Skin of body (tissue), 2 donors: ENCODE results near the gene CPVL. TPM values are rescaled to one million over a fixed set of nuclear protein-coding genes. Genes with fewer than 3 reads are reported as not detected.
A peak's percentile ranks its signal among the peaks of the same experiment; 100 is the strongest.

Source experiments
- DNase-seq: peaks from one replicate; lab custom pipeline; 2025; lab: John Stamatoyannopoulos, UW
- total RNA-seq: library from RNA; depleted of rRNA; stranded (reverse); fragments of >200 nt; gene quantifications from one replicate; pipeline ENCODE4 v1.2.3, GENCODE V29; 2014

CPVL gene
- total RNA-seq, 1 donor from 2014 or later = 12.6 TPM

DNA sequence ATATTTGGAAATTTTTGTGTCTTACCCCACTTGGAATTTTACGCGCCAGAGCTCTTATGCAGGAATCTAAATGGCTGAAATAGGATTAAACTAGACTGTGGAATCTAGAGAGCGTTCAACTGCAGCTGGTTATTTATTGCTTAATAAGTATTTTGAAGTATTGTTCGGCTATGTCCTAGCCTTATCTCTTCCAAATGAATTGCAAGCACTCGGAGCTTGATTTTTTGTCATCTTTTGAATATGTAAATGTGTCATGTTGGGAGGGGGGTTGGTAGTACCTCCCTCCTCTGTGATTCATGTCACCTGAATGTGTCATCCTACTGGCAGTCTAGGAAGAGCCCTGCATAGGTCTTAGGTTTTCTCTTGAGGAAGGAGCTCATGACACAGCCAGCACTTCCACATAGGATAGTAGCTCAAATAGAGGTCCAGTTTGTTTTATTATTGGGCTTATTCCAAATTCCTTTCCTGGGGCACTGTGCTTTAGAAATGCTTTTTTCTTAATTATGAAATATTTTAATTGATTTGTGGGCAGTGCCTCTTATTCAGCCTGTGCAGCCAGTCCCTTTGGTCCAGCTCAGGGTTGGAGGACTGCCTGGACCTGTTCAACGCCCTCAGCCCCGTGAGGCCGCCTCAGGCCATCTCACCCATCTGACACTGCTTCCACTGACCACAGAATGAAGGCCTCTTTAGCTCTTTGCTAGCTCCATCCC lies 165.7 kb downstream of the CPVL start:
- no peak for DNase-seq

GRCh38 chr7:28979776-28980175 lies 166.6 kb downstream of the CPVL start:
- DNase-seq = no peak

DNA sequence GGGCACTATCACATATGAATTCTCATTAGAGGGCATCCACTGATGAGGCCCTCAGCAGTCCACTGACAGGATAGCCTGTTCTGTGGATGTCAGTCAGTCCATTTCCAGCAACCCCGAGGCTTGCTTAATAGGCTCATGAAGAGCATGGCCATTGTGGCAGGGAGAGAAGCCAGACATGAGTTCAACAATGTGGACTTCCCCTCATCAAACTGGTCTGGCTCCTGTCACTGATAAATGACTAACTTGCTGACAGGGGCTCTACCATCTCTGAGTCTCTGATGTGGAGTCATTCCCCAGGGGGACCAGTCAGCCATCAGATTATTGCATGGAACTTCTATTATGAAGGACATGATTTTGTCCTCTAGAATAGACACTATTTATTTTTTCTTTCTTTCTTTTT lies 168.5 kb downstream of the CPVL start:
- DNase-seq = no peak

GRCh38 chr7:28976022-28976421 lies 170.3 kb downstream of the CPVL start:
- peak; percentile 71 for DNase-seq

GRCh38 chr7:28973591-28973990 lies 172.7 kb downstream of the CPVL start:
- no peak for DNase-seq

GRCh38 chr7:28964056-28964455 lies 182.3 kb downstream of the CPVL start:
- DNase-seq = no peak

GRCh38 chr7:28961972-28962371 lies 184.4 kb downstream of the CPVL start:
- no peak for DNase-seq

- DNase-seq = no peak
Observed at GRCh38 chr7:28960071-28960840, 186.1 kb downstream of the CPVL start.

- DNase-seq = no peak
Observed at GRCh38 chr7:28958980-28959347, 187.4 kb downstream of the CPVL start.

DNA sequence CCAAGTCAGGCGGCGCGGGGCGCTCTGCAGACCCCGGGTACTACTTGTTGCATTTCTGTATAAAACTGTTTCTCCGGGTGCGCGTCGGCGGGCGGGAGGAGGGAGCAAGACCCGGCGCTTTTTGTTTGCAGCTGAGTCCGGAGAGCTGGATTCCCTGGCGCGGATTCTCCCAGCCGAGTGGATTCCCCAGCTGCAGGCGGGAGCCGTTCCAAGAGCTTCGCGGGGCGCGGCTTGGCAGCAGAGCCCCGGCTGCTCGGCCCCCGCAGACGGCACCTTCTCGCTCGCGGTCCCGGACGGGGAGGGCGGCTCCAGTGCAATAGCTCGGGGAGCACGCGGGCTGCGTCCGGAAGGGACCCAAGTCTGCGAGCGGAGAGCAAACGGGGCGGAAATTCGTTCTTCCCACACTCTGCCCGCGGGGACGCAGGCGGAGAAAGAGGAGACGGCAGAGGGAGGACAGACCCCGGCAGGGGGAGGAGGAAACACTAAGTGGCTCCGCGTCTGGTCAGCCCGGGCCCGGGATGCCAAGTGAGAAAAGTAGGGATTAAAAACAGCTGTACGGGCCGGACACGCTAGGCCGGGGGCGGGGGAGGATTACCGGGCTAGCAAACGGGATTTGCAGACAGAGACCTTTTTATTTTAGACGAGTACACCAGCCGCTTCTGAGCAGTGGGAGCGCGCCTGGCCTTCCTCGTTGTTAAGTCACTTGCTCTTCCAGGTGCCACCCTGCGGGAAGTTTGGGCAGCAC lies 187.9 kb downstream of the CPVL start, which contains the start of gene TRIL:
TRIL (minus strand) TSS at position 96 of the 745 bp plus-strand sequence. CDS start 284 bp downstream, outside the sequence.
- peak; percentile 90 for DNase-seq

DNA sequence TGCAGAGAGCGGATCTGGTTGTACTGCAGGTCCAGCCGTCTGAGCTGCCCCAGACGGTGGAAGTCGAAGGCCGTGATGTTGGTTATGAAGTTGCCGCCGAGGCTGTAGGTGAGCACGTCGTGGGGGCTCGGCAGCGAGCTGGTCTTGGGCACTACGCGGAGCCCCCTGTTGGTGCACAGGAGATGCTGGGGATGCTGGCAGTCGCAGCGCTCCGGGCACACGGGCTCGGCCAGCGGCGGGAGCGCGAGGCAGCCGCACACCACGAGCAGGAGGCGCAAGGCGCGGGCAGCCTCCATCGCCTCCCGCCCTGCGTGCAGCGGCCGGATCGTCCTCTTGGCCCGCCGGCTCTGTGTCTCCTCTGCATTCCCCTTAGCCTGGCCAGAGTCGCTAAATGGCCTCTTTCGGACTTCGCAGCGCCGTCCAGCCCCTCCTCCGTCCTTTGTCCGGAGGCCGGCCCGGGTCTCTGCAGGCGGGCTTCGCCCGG lies 188.5 kb downstream of the CPVL start:
- DNase-seq = no peak

DNA sequence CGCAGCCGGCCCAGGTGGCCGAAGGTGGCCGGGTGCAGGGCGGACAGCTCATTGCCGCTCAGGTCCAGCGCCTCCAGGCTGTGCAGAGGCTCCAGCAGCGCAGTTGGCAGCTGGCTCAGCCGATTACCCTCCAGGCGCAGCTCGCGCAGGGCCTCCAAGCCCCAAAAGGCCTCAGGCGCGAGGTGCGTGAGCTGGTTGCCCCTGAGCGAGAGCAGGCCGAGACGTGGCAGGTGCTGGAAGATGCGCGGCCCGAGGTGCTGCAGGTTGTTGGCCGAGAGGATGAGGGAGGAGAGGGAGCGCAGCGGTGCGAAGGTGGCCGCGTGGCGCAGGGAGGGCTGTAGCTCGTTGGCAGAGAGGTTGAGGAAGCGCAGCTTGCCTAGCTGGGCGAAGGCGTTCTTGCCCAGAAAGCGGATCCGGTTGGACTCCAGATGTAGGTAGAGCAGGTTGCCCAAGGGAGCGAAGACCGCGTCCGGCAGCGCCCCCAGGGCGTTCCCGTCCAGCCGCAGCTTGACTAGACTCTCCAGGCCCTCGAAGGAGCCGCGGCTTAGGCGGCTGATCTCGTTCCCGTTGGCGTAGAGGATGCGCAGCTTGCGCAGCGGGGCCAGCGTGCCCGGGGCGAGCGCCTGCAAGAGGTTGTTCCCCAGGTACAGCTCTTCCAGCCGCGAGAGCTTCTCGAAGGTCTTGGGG lies 189.1 kb downstream of the CPVL start:
- no peak for DNase-seq

GRCh38 chr7:28956608-28957063 lies 189.7 kb downstream of the CPVL start:
- DNase-seq = peak; percentile 28

DNA sequence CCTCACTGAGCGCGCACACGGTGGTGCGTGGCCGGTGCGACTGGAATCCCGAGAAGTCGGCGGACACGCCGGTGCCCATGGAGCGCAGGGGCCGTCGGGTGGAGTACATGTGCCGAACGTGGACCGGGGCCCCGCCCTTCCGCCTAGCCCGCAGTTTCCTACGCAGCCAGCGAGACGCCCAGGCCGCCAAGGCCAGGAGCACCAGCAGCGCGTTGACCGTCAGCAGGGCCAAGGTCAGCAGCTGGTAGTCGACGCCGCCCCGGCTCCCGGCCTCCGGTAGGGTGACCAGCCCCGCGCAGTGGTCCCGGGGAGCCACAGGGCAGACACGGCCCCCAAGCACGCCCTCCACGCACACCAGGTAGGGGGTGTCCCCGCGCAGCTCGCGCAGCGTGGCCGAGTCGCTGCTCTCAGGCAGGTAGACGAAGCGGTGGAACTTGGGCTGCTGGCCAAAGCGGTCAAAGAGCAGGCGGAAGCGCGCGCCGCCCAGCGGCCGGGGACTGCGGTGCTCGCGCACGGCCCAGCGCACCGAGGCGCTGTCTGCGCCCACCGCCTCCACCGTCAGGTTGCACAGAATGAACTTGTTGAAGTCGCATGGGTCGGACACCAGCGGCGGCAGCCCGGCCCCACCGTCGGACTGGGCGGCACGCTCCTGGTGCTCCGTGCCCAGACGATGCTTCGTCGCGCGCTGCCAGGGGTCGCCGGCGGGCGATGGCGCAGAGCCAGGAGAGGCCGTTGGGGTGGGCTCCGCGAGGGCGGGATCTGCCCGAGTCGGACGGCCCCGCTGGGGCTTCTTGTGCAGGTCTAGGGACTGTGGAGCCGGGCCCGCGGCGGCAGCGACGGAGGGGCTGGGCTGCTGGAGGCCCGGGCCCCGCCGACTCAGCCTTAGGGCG lies 190.4 kb downstream of the CPVL start:
- peak; percentile 35 for DNase-seq

GRCh38 chr7:28955356-28955717 lies 191.0 kb downstream of the CPVL start:
- no peak for DNase-seq

- no peak for DNase-seq
Observed at GRCh38 chr7:28954946-28955345, 191.4 kb downstream of the CPVL start.

DNA sequence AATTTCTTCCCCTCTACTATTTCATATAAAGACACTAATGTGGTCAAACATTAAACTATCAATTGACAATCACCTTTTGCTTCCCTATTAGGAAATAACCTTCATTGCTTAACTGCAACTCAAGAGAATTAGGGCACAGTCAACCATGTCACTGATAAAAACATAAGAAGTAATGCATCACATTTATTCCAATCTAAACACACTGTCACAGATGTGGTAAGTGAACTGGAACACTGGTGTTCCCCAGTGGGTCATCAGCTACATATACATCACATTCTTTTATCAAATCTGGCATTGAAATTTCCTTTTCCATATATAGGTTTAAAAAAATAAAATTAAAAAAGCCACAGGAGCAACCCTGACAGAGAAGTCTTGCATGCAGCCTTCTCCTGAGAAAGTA lies 191.9 kb downstream of the CPVL start:
- no peak for DNase-seq

DNA sequence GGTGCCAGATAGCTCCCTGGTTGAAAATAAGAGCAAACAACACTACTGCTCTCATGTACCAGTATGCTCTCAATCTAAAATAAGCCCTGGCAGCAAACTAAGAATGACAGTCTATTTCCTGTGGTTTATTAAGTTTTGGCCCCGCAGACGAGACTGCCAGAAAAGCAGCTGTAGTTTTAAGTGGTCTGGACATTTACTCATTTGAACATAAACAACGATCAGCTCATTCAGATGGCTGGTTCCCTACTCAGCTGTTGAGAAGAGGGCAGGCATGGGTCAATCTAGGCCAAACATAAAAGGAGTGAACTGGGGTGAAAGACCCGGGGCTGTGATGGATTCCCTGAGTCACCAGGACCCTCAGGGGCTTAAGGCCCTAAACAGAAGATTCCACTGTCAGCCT lies 192.7 kb downstream of the CPVL start:
- peak; percentile 53 for DNase-seq
